H1 (cell line): ENCODE measurements around the gene PHRF1. TPM values are rescaled to one million over a fixed set of nuclear protein-coding genes. Genes with fewer than 3 reads are reported as not detected.
A peak's percentile ranks its signal among the peaks of the same experiment; 100 is the strongest.

Experiments used
- EGR1 ChIP-seq: IDR thresholded peaks from 2 replicates; pipeline ENCODE4 v1.6.1; 2011; ENCODE audit warnings: low read depth, low read length, borderline replicate concordance
- FOSL1 ChIP-seq: IDR thresholded peaks from 2 replicates; pipeline ENCODE4 v1.6.1; 2011; ENCODE audit warnings: mild to moderate bottlenecking, low read depth, low read length, moderate library complexity; ENCODE audit not compliant: insufficient read depth
- HDAC2 ChIP-seq, 2 experiments: fragments of 300-600 bp in 1 of 2; sonication (generic) in 1 of 2; IDR thresholded peaks; 2 replicates each; pipeline ENCODE4 v1.6.1; 2011 to 2012; ENCODE audit warnings: low read depth in 2 of 2, low read length in 2 of 2, mild to moderate bottlenecking in 2 of 2, moderate library complexity in 2 of 2, borderline replicate concordance in 1 of 2, inconsistent platforms in 1 of 2
- RAD21 ChIP-seq, 2 experiments: IDR thresholded peaks in 1 of 2; conservative IDR thresholded peaks in 1 of 2; 2 replicates each; pipeline ENCODE4 v1.6.1; 2011; ENCODE audit warnings: low read depth in 2 of 2, low read length in 2 of 2, improper control_type of control experiment in 1 of 2, inconsistent platforms in 1 of 2, mild to moderate bottlenecking in 1 of 2, moderate library complexity in 1 of 2
- SIX5 ChIP-seq: IDR thresholded peaks from 2 replicates; pipeline ENCODE4 v1.6.1; 2011; ENCODE audit warnings: mild to moderate bottlenecking, low read depth, low read length
- polyA plus RNA-seq, 7 experiments: library from polyadenylated mRNA; depleted of rRNA in 3 of 7; stranded (reverse) in 5 of 7; unstranded in 2 of 7; fragments of >200 nt in 5 of 7; fragments of 200-250 nt in 2 of 7; gene quantifications; 1 replicate in 5 of 7; 2 replicates in 1 of 7; 4 replicates in 1 of 7; pipeline versions ENCODE4 v1.2.1 to v1.2.3, GENCODE V29; 2011 to 2013; ENCODE audit warnings: missing spikeins in 2 of 7, mixed read lengths in 2 of 7
- total RNA-seq: library from RNA; stranded (reverse); fragmentation: NEBNext Ultra II Directional; extraction: Animal tissue kit (Norgen Biotek cat#: 25700); gene quantifications from 2 replicates; pipeline ENCODE4 v1.2.1, GENCODE V29; 2021
- TF ChIP-seq, protein P1 (sequence below), 3 experiments: IDR thresholded peaks; 1 replicate in 2 of 3; 2 replicates in 1 of 3; pipeline versions ENCODE4 v1.5.1 to v1.6.1; 2011; ENCODE audit warnings: low read length in 3 of 3, mild to moderate bottlenecking in 3 of 3, inconsistent platforms in 2 of 3, low read depth in 1 of 3, moderate library complexity in 1 of 3; ENCODE audit not compliant: insufficient read depth in 1 of 3; ENCODE audit errors: control extremely low read depth in 1 of 3

PHRF1 gene
- total and polyA plus RNA-seq, 2 of the 8 experiments (the other 6 are each of a cell fraction or from before 2014, with no cell fraction given): 13.4 to 37.3 TPM

DNA sequence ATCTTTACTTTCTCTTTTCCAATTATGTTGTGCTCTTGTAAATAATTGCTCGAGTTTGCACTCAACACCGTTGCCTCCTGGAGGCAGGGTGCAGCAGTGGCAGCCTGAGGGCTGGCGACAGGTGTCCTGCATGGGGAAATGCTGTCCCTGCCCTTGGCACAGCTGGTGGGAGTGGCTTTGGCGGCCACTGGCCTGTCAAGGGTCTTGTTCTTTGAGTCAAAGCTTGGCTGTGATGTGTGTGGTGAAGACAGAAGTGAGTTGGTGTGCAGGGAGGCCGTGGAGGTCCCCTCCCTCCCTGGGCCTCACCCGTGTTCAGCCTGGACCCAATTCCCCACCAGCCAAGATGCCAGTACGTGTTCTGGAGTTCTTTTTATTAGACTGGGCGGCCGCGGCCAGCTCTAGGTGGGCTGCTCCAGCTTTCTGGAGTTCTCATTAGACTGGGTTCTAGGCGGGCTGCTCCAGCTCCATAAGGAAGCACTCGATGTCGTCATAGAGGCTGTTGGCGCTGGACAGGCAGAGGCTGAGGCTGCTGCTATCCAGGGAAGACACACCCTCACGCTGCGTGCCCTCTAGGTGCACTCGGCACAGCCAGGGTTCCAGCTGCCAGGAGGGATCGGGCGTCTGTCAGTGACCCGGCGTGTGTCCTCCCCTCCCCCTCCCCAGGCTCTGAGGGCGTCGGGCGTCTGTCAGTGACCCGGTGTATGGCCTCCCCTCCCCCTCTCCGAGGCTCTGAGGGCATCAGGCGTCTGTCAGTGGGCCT, 36.1 kb downstream of the PHRF1 start (continued):
- TF ChIP-seq, protein P1, sequence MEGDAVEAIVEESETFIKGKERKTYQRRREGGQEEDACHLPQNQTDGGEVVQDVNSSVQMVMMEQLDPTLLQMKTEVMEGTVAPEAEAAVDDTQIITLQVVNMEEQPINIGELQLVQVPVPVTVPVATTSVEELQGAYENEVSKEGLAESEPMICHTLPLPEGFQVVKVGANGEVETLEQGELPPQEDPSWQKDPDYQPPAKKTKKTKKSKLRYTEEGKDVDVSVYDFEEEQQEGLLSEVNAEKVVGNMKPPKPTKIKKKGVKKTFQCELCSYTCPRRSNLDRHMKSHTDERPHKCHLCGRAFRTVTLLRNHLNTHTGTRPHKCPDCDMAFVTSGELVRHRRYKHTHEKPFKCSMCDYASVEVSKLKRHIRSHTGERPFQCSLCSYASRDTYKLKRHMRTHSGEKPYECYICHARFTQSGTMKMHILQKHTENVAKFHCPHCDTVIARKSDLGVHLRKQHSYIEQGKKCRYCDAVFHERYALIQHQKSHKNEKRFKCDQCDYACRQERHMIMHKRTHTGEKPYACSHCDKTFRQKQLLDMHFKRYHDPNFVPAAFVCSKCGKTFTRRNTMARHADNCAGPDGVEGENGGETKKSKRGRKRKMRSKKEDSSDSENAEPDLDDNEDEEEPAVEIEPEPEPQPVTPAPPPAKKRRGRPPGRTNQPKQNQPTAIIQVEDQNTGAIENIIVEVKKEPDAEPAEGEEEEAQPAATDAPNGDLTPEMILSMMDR (IDR thresholded peaks at IDR 0.05; ENCODE audit: control extremely low read depth in 1 of 3, insufficient read depth in 1 of 3, low read depth in 1 of 3, low read length in 3 of 3): peak in 2 of 3 experiments; percentile 38 to 49; a peak in 3 of 4 replicates
- no peak for TF ChIP-seq FOSL1
- no peak for TF ChIP-seq SIX5
- peak in 1 of 2 experiments; percentile 40; a peak in 2 of 4 replicates for TF ChIP-seq RAD21 (IDR thresholded peaks at IDR 0.05 in 1 of 2, conservative IDR thresholded peaks at IDR 0.05 in 1 of 2; ENCODE audit: low read depth in 2 of 2, low read length in 2 of 2)
- no peak for TF ChIP-seq EGR1
- TF ChIP-seq HDAC2 (IDR thresholded peaks at IDR 0.05; ENCODE audit: borderline replicate concordance in 1 of 2, low read depth in 2 of 2, low read length in 2 of 2): no peak
